RPMI8226 (cell line): Measurements from ENCODE around the gene XIST.
"Not testable (repeated sequence)": the region's sequence is repeated elsewhere in the genome, so short reads cannot be mapped to it uniquely, and the experiment has no call there.

Experiments used
- DNase-seq: peaks from one replicate; pipeline ENCODE4 v3.0.0-alpha.2; 2015

XIST gene

GRCh38 chrX:73838123-73838522 is 14.4 kb downstream of the XIST start:
- DNase-seq = no peak

GRCh38 chrX:73836956-73837477 is 15.5 kb downstream of the XIST start:
- no peak for DNase-seq

GRCh38 chrX:73834219-73834618 is 18.3 kb downstream of the XIST start:
- no peak for DNase-seq

- no peak for DNase-seq
Measured at GRCh38 chrX:73832319-73832718, 20.2 kb downstream of the XIST start.

GRCh38 chrX:73831500-73831899 is 21.0 kb downstream of the XIST start:
- no peak for DNase-seq

GRCh38 chrX:73830489-73831414 is 21.8 kb downstream of the XIST start:
- no peak for DNase-seq

- DNase-seq = no peak
Measured at GRCh38 chrX:73829890-73830466, 22.5 kb downstream of the XIST start.

- DNase-seq = no peak
Measured at GRCh38 chrX:73828080-73828720, 24.3 kb downstream of the XIST start.

GRCh38 chrX:73827406-73827805 is 25.1 kb downstream of the XIST start:
- no peak for DNase-seq

GRCh38 chrX:73826996-73827395 is 25.5 kb downstream of the XIST start:
- DNase-seq = no peak

- DNase-seq = no peak
Measured at GRCh38 chrX:73825569-73825968, 26.9 kb downstream of the XIST start.

- DNase-seq = no peak
Measured at GRCh38 chrX:73823473-73824004, 29.0 kb downstream of the XIST start.

GRCh38 chrX:73822775-73823174 is 29.7 kb downstream of the XIST start:
- DNase-seq = no peak

- no peak for DNase-seq
Measured at GRCh38 chrX:73821921-73822559, 30.5 kb downstream of the XIST start.

GRCh38 chrX:73819864-73820558 is 32.5 kb downstream of the XIST start:
- DNase-seq = not testable (repeated sequence)

GRCh38 chrX:73818200-73819116 is 34.1 kb downstream of the XIST start:
- DNase-seq = no peak

GRCh38 chrX:73817393-73818199 is 34.9 kb downstream of the XIST start:
- no peak for DNase-seq

- DNase-seq = no peak
Measured at GRCh38 chrX:73812256-73812655, 40.3 kb downstream of the XIST start.

- not testable (repeated sequence) for DNase-seq
Measured at GRCh38 chrX:73804109-73804508, 48.4 kb downstream of the XIST start.

GRCh38 chrX:73799888-73800287 is 52.6 kb downstream of the XIST start:
- no peak for DNase-seq
